BE2C (cell line): ENCODE results near the gene STIP1.

ENCODE experiments used
- DNase-seq: peaks from one replicate; pipeline ENCODE4 v3.0.0-alpha.2; 2020
- H3K27me3 ChIP-seq: fragments of 250-450 bp; sonication (Bioruptor Pico); 2 replicates; pipeline ENCODE4 v1.5.1; 2020; ENCODE audit warnings: mild to moderate bottlenecking
- H3K36me3 ChIP-seq: fragments of 250-450 bp; sonication (Bioruptor Pico); 2 replicates; pipeline ENCODE4 v1.5.1; 2020; ENCODE audit warnings: mild to moderate bottlenecking
- H3K4me1 ChIP-seq: fragments of 250-450 bp; sonication (Bioruptor Pico); 2 replicates; pipeline ENCODE4 v1.5.1; 2020
- H3K4me3 ChIP-seq: 2 replicates; pipeline ENCODE4 v1.5.1; 2011; ENCODE audit warnings: low read depth, low read length
- H3K9me3 ChIP-seq: fragments of 250-450 bp; sonication (Bioruptor Pico); 2 replicates; pipeline ENCODE4 v1.5.1; 2020
- CTCF ChIP-seq: IDR thresholded peaks from 2 replicates; pipeline ENCODE4 v1.5.1; 2012; ENCODE audit warnings: mild to moderate bottlenecking, low read depth, low read length

The STIP1 gene

GRCh38 chr11:64222651-64223000 is 36.7 kb downstream of the STIP1 start:
- Histone ChIP-seq H3K4me1 (peaks cover 8% of the 10 kb centered on the region), H3K4me3 (no peak overlapping the region), H3K36me3 (no peaks in the 10 kb centered on the region), H3K9me3 (no peaks in the 10 kb centered on the region), H3K27me3 (no peaks in the 10 kb centered on the region)
- no peak for DNase-seq
- TF ChIP-seq CTCF = no peak

GRCh38 chr11:64223001-64223651 is 37.2 kb downstream of the STIP1 start:
- H3K36me3 ChIP-seq = no peaks in the 10 kb centered on the region
- H3K9me3 ChIP-seq = no peaks in the 10 kb centered on the region
- TF ChIP-seq CTCF = no peak
- H3K27me3 ChIP-seq = no peaks in the 10 kb centered on the region
- H3K4me3 ChIP-seq = no peak overlapping the region
- peaks cover 8% of the 10 kb centered on the region for H3K4me1 ChIP-seq
- peak; percentile 58 for DNase-seq

- no peak for TF ChIP-seq CTCF
- Histone ChIP-seq H3K27me3 (no peaks in the 10 kb centered on the region), H3K9me3 (no peaks in the 10 kb centered on the region), H3K4me1 (peaks cover 8% of the 10 kb centered on the region), H3K4me3 (no peak overlapping the region), H3K36me3 (no peaks in the 10 kb centered on the region)
- DNase-seq = no peak
Measured at GRCh38 chr11:64224151-64224890, 38.4 kb downstream of the STIP1 start.

GRCh38 chr11:64224891-64225607 is 39.1 kb downstream of the STIP1 start:
- Histone ChIP-seq H3K27me3 (no peaks in the 10 kb centered on the region), H3K4me1 (peaks cover 8% of the 10 kb centered on the region), H3K36me3 (no peaks in the 10 kb centered on the region), H3K9me3 (no peaks in the 10 kb centered on the region), H3K4me3 (peak overlapping the region; percentile 73)
- DNase-seq = no peak
- TF ChIP-seq CTCF = no peak

- Histone ChIP-seq H3K9me3 (no peaks in the 10 kb centered on the region), H3K4me3 (peak within 1 kb of the TSS; percentile 73), H3K36me3 (no peaks in the 10 kb centered on the region), H3K27me3 (no peaks in the 10 kb centered on the region), H3K4me1 (peaks cover 8% of the 10 kb centered on the region)
- DNase-seq = peak; percentile 87
- no peak for TF ChIP-seq CTCF
Measured at GRCh38 chr11:64225608-64226506, 39.9 kb downstream of the STIP1 start, which contains the start of the genes NUDT22 and TRPT1. TSS of gene NUDT22 (plus strand) at chr11:64226274. CDS start at chr11:64226653, 379 bp downstream. TSS of gene TRPT1 (minus strand) at chr11:64226186. CDS start at chr11:64225860, 326 bp downstream.
